Right atrium auricular region (tissue), 2 donors: ENCODE data around the gene NCOR2. TPM values are rescaled to one million over a fixed set of nuclear protein-coding genes. Genes with fewer than 3 reads are reported as not detected.
"Not testable (repeated sequence)": the region's sequence is repeated elsewhere in the genome, so short reads cannot be mapped to it uniquely, and the experiment has no call there.

Source experiments
- DNase-seq: peaks from one replicate; pipeline ENCODE4 v3.0.0-alpha.2; 2019; ENCODE audit warnings: low spot score
- H3K27ac ChIP-seq, 2 donors: fragments of 200-600 bp; sonication (generic); 1 replicate in 1 of 2; 2 replicates in 1 of 2; pipeline ENCODE4 v1.5.1; 2016 to 2019
- H3K27me3 ChIP-seq, 2 donors: fragments of 200-600 bp; sonication (generic); one replicate each; pipeline versions ENCODE4 v1.5.1 to v1.6.0; 2017 to 2019
- H3K36me3 ChIP-seq: fragments of 200-600 bp; sonication (generic); one replicate; pipeline ENCODE4 v1.5.1; 2016
- H3K4me1 ChIP-seq, 2 donors: fragments of 200-600 bp; sonication (generic); one replicate each; pipeline versions ENCODE4 v1.5.1 to v1.6.0; 2017 to 2019
- H3K4me3 ChIP-seq, 2 donors: fragments of 200-600 bp; sonication (generic); 1 replicate in 1 of 2; 2 replicates in 1 of 2; pipeline ENCODE4 v1.5.1; 2017 to 2019; ENCODE audit warnings: mild to moderate bottlenecking in 1 of 2, moderate library complexity in 1 of 2
- H3K9me3 ChIP-seq, 2 donors: fragments of 200-600 bp; sonication (generic); one replicate each; pipeline ENCODE4 v1.5.1; 2019
- CTCF ChIP-seq, 2 donors: fragments of 200-600 bp; sonication (generic); IDR thresholded peaks; one replicate each; pipeline ENCODE4 v1.5.1; 2019; ENCODE audit warnings: antibody characterized with exemption in 2 of 2
- total RNA-seq, 2 donors: library from RNA; depleted of rRNA; stranded (reverse); fragments of >200 nt; gene quantifications; one replicate each; pipeline ENCODE4 v1.1.0, GENCODE V29; 2016

The NCOR2 gene
- total RNA-seq, 2 donors from 2014 or later = 62.9 to 104 TPM

GRCh38 chr12:124590447-124590846 lies 23.0 kb upstream of the NCOR2 start:
- H3K27ac ChIP-seq = no peak overlapping the region
- no peak overlapping the region for H3K4me3 ChIP-seq
- H3K9me3 ChIP-seq = no peaks in the 10 kb centered on the region
- H3K4me1 ChIP-seq = peaks cover 0 to 19% of the 10 kb centered on the region in 2 donors
- no peak for DNase-seq
- H3K27me3 ChIP-seq = no peaks in the 10 kb centered on the region
- no peak for TF ChIP-seq CTCF (IDR thresholded peaks at IDR 0.05)
- H3K36me3 ChIP-seq = no peaks in the 10 kb centered on the region

- no peak for TF ChIP-seq CTCF (IDR thresholded peaks at IDR 0.05)
- Histone ChIP-seq H3K9me3 (no peaks in the 10 kb centered on the region), H3K27me3 (no peaks in the 10 kb centered on the region), H3K36me3 (no peaks in the 10 kb centered on the region), H3K27ac (peak overlapping the region; percentile 42 to 67), H3K4me3 (no peak overlapping the region), H3K4me1 (peaks cover 0 to 19% of the 10 kb centered on the region in 2 donors)
- DNase-seq = peak; percentile 87
Observed at GRCh38 chr12:124588751-124589267, 21.4 kb upstream of the NCOR2 start.

GRCh38 chr12:124588018-124588634 lies 20.7 kb upstream of the NCOR2 start:
- Histone ChIP-seq H3K36me3 (no peaks in the 10 kb centered on the region), H3K27me3 (no peaks in the 10 kb centered on the region), H3K4me3 (no peak overlapping the region), H3K4me1 (peaks cover 0 to 19% of the 10 kb centered on the region in 2 donors), H3K9me3 (no peaks in the 10 kb centered on the region), H3K27ac (peak overlapping the region; percentile 42 to 67)
- no peak for DNase-seq
- no peak for TF ChIP-seq CTCF (IDR thresholded peaks at IDR 0.05)

- H3K27me3 ChIP-seq = no peaks in the 10 kb centered on the region
- peaks cover 0 to 32% of the 10 kb centered on the region in 2 donors for H3K4me1 ChIP-seq
- TF ChIP-seq CTCF (IDR thresholded peaks at IDR 0.05) = no peak
- H3K27ac ChIP-seq = no peak overlapping the region
- DNase-seq = no peak
- H3K36me3 ChIP-seq = no peaks in the 10 kb centered on the region
- no peaks in the 10 kb centered on the region for H3K9me3 ChIP-seq
- H3K4me3 ChIP-seq = no peak overlapping the region
Observed at GRCh38 chr12:124586756-124587155, 19.3 kb upstream of the NCOR2 start.

- H3K27me3 ChIP-seq, H3K36me3 ChIP-seq, H3K4me3 ChIP-seq, DNase-seq, H3K27ac ChIP-seq, H3K9me3 ChIP-seq: not testable (repeated sequence)
- H3K4me1 ChIP-seq = peaks cover 0 to 34% of the 10 kb centered on the region in 2 donors
Observed at GRCh38 chr12:124584494-124584893, 17.1 kb upstream of the NCOR2 start.

GRCh38 chr12:124583854-124584253 lies 16.4 kb upstream of the NCOR2 start:
- no peaks in the 10 kb centered on the region for H3K27me3 ChIP-seq
- no peaks in the 10 kb centered on the region for H3K9me3 ChIP-seq
- DNase-seq = no peak
- H3K27ac ChIP-seq = no peak overlapping the region
- peaks cover 0 to 28% of the 10 kb centered on the region in 2 donors for H3K4me1 ChIP-seq
- TF ChIP-seq CTCF (IDR thresholded peaks at IDR 0.05) = no peak
- H3K4me3 ChIP-seq = no peak overlapping the region
- H3K36me3 ChIP-seq = no peaks in the 10 kb centered on the region
